Measurements from ENCODE around the gene FOXD3. TPM values are rescaled to one million over a fixed set of nuclear protein-coding genes. Genes with fewer than 3 reads are reported as not detected.
"Not testable (repeated sequence)": the region's sequence is repeated elsewhere in the genome, so short reads cannot be mapped to it uniquely, and the experiment has no call there.

Gene FOXD3
- total RNA-seq, 2 experiments from 2014 or later: not detected

GRCh38 chr1:63356234-63356633 lies 33.9 kb downstream of the FOXD3 start:
- H3K4me1 Mint-ChIP-seq; H3K27ac Mint-ChIP-seq; H3K9me3 Mint-ChIP-seq (ENCODE audit: low read depth); H3K36me3 Mint-ChIP-seq; DNase-seq; ATAC-seq; H3K4me3 Mint-ChIP-seq: not testable (repeated sequence)
- CTCF ChIA-PET: interaction anchor here (0.6 kb wide), 1 partner anchor 217 kb away, joined by 3 read pairs; no protein-coding TSS in a partner anchor
- peaks cover 34% of the 10 kb centered on the region for H3K27me3 Mint-ChIP-seq

- Mint-ChIP-seq H3K27me3 (peaks cover 16% of the 10 kb centered on the region), H3K27ac (no peak overlapping the region), H3K4me1 (no peaks in the 10 kb centered on the region), H3K36me3 (no peaks in the 10 kb centered on the region), H3K9me3 (ENCODE audit: low read depth) (no peaks in the 10 kb centered on the region), H3K4me3 (no peak overlapping the region)
- ATAC-seq: no peak
- CTCF ChIA-PET: no interaction called here
- no peak for DNase-seq
Observed at GRCh38 chr1:63359561-63359960, 37.2 kb downstream of the FOXD3 start.

GRCh38 chr1:63362073-63362472 lies 39.7 kb downstream of the FOXD3 start:
- ATAC-seq: no peak
- Mint-ChIP-seq H3K27ac (no peak overlapping the region), H3K4me3 (no peak overlapping the region), H3K36me3 (no peaks in the 10 kb centered on the region), H3K9me3 (ENCODE audit: low read depth) (no peaks in the 10 kb centered on the region), H3K27me3 (peaks cover 13% of the 10 kb centered on the region), H3K4me1 (peaks cover 7% of the 10 kb centered on the region)
- no peak for DNase-seq
- CTCF ChIA-PET: no interaction called here

- Mint-ChIP-seq H3K27me3 (peaks cover 13% of the 10 kb centered on the region), H3K4me3 (no peak overlapping the region), H3K9me3 (ENCODE audit: low read depth) (no peaks in the 10 kb centered on the region), H3K4me1 (peaks cover 8% of the 10 kb centered on the region), H3K36me3 (no peaks in the 10 kb centered on the region), H3K27ac (no peak overlapping the region)
- DNase-seq: no peak
- no peak for ATAC-seq
- CTCF ChIA-PET: no interaction called here
Observed at GRCh38 chr1:63362578-63362977, 40.2 kb downstream of the FOXD3 start.

- CTCF ChIA-PET: interaction anchor here (0.7 kb wide), 1 partner anchor 640 kb away, joined by 3 read pairs; no protein-coding TSS in a partner anchor
- H3K4me3 Mint-ChIP-seq: no peak overlapping the region
- peaks cover 11% of the 10 kb centered on the region for H3K4me1 Mint-ChIP-seq
- DNase-seq: no peak
- ATAC-seq: no peak
- peaks cover 13% of the 10 kb centered on the region for H3K27me3 Mint-ChIP-seq
- no peaks in the 10 kb centered on the region for H3K9me3 Mint-ChIP-seq (ENCODE audit: low read depth)
- H3K27ac Mint-ChIP-seq: no peak overlapping the region
- H3K36me3 Mint-ChIP-seq: no peaks in the 10 kb centered on the region
Observed at GRCh38 chr1:63363014-63363413, 40.6 kb downstream of the FOXD3 start.

GRCh38 chr1:63366908-63367214 lies 44.5 kb downstream of the FOXD3 start:
- peak overlapping the region; percentile 50 for H3K27ac Mint-ChIP-seq
- H3K4me1 Mint-ChIP-seq: peaks cover 26% of the 10 kb centered on the region
- ATAC-seq (no peak), DNase-seq (no peak)
- H3K27me3 Mint-ChIP-seq: peaks cover 8% of the 10 kb centered on the region
- CTCF ChIA-PET: no interaction called here
- H3K36me3 Mint-ChIP-seq: peaks cover 14% of the 10 kb centered on the region
- no peaks in the 10 kb centered on the region for H3K9me3 Mint-ChIP-seq (ENCODE audit: low read depth)
- H3K4me3 Mint-ChIP-seq: peak overlapping the region; percentile 98

GRCh38 chr1:63367215-63368103 lies 45.1 kb downstream of the FOXD3 start, which contains the start of gene ALG6:
Gene ALG6, plus strand, starts transcription at chr1:63367627. Its CDS starts 3,351 bp downstream, at chr1:63370978.
- peak; percentile 94 for ATAC-seq
- H3K4me3 Mint-ChIP-seq: peak within 1 kb of the TSS; percentile 98
- peak; percentile 93 for DNase-seq
- H3K4me1 Mint-ChIP-seq: peaks cover 26% of the 10 kb centered on the region
- H3K27ac Mint-ChIP-seq: peak within 1 kb of the TSS; percentile 89
- H3K36me3 Mint-ChIP-seq: peaks cover 17% of the 10 kb centered on the region
- peaks cover 6% of the 10 kb centered on the region for H3K27me3 Mint-ChIP-seq
- H3K9me3 Mint-ChIP-seq (ENCODE audit: low read depth): no peaks in the 10 kb centered on the region
- CTCF ChIA-PET: interaction anchor here (0.8 to 1.2 kb wide), 2 partner anchors 9 to 170 kb away, joined by 3 read pairs; no protein-coding TSS in a partner anchor

- ATAC-seq (no peak), DNase-seq (no peak)
- Mint-ChIP-seq H3K9me3 (ENCODE audit: low read depth) (no peaks in the 10 kb centered on the region), H3K4me3 (peak overlapping the region; percentile 98), H3K27ac (peak overlapping the region; percentile 89), H3K36me3 (peaks cover 17% of the 10 kb centered on the region), H3K27me3 (peaks cover 4% of the 10 kb centered on the region), H3K4me1 (peaks cover 26% of the 10 kb centered on the region)
- CTCF ChIA-PET: interaction anchor here (0.8 to 1.2 kb wide), 2 partner anchors 8 to 170 kb away, joined by 3 read pairs; no protein-coding TSS in a partner anchor
Observed at GRCh38 chr1:63368131-63368530, 45.8 kb downstream of the FOXD3 start.

Small RNA genes lying within 50 kb of the gene (microRNA-seq; reads per million reads assigned to microRNA genes)
- not detected for gene MIR6068

Other genes starting within 250 kb of the FOXD3 start
- gene ALG6, start 45.1 kb downstream of the FOXD3 start, total RNA-seq: 10 to 100 TPM; 23.0 to 24.0 TPM
- 10 to 100 TPM; 50.0 to 57.1 TPM for gene ITGB3BP, start 200.7 kb downstream of the FOXD3 start, total RNA-seq
- 1 to 10 TPM; 5.4 to 6.3 TPM for gene EFCAB7, start 201.0 kb downstream of the FOXD3 start, total RNA-seq

Data from activated CD8-positive, alpha-beta memory T cell treated with anti-CD3 and anti-CD28 coated beads, Interleukin-2, amount 10 ng/mL, durations not matched to agents 7 days and 5 days (primary cell).